Dedifferentiated amniotic fluid mesenchymal stem cell (primary cell): ENCODE measurements around the gene ADAM29.
"Not testable (repeated sequence)": the region's sequence is repeated elsewhere in the genome, so short reads cannot be mapped to it uniquely, and the experiment has no call there.

ENCODE experiments used
- DNase-seq: peaks from one replicate; pipeline ENCODE4 v3.0.0-alpha.2; 2016; ENCODE audit errors: extremely low spot score

Gene ADAM29

GRCh38 chr4:174948826-174949225, 30.7 kb downstream of the ADAM29 start:
- no peak for DNase-seq

GRCh38 chr4:174972911-174973310, 54.8 kb downstream of the ADAM29 start:
- DNase-seq = no peak

GRCh38 chr4:174973336-174973735, 55.2 kb downstream of the ADAM29 start:
- DNase-seq = no peak

GRCh38 chr4:174983128-174983750, 65.1 kb downstream of the ADAM29 start:
- no peak for DNase-seq

- DNase-seq = not testable (repeated sequence)
Measured at GRCh38 chr4:174983870-174984269, 65.7 kb downstream of the ADAM29 start.

- DNase-seq = no peak
Measured at GRCh38 chr4:174989791-174990190, 71.6 kb downstream of the ADAM29 start.

- DNase-seq = no peak
Measured at GRCh38 chr4:174993916-174994315, 75.8 kb downstream of the ADAM29 start.

GRCh38 chr4:174996079-174996478, 77.9 kb downstream of the ADAM29 start:
- DNase-seq = no peak

GRCh38 chr4:174999407-174999806, 81.2 kb downstream of the ADAM29 start:
- DNase-seq = no peak

- DNase-seq = no peak
Measured at GRCh38 chr4:175017751-175018150, 99.6 kb downstream of the ADAM29 start.

GRCh38 chr4:175019447-175019846, 101.3 kb downstream of the ADAM29 start:
- DNase-seq = not testable (repeated sequence)
